HG03442 (cell line): ENCODE data around the gene SERPINA5.

Source experiments
- ATAC-seq: cut with Tn5 transposase; IDR thresholded peaks from one replicate; pipeline ENCODE4 v1.9.1; 2021; ENCODE audit warnings: mild to moderate bottlenecking, moderate library complexity; ENCODE audit not compliant: unreplicated experiment

Gene SERPINA5

DNA sequence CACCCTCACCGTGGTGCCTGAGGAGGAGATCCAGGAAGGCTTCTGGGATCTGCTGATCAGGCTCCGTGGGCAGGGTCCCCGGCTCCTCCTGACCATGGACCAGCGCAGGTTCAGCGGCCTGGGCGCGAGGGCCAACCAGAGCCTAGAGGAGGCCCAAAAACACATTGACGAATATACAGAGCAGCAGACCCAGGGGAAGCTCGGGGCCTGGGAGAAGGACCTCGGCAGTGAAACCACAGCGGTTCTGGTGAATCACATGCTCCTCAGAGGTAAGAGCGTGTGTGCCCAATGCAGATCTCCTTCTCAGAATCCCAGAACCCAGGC is 60.4 kb downstream of the SERPINA5 start:
- no peak for ATAC-seq
